Activated CD4-positive, alpha-beta memory T cell treated with anti-CD3 and anti-CD28 coated beads for 36 hours (primary cell): Measurements from ENCODE around the gene MAP2K5. TPM values are rescaled to one million over a fixed set of nuclear protein-coding genes. Genes with fewer than 3 reads are reported as not detected.

Experiments
- CTCF ChIA-PET: fragments of 350-600 bp; sonication (Branson Sonifier 250); formaldehyde crosslinking; loops from one replicate; lab custom pipeline; 2021; ENCODE audit warnings: antibody characterized with exemption, inconsistent platforms; lab: Charles Lee
- POLR2A ChIA-PET: fragments of 350-600 bp; sonication (Branson Sonifier 250); formaldehyde crosslinking; loops from one replicate; lab custom pipeline; 2021; ENCODE audit warnings: antibody characterized with exemption; lab: Charles Lee
- DNase-seq: peaks from one replicate; pipeline ENCODE4 v3.0.0-alpha.2; 2020
- H3K27ac Mint-ChIP-seq: one replicate; pipeline ENCODE4 v1.8.0; 2021; ENCODE audit warnings: mixed read lengths
- H3K27me3 Mint-ChIP-seq: one replicate; pipeline ENCODE4 v1.8.0; 2021; ENCODE audit warnings: mixed read lengths
- H3K36me3 Mint-ChIP-seq: one replicate; pipeline ENCODE4 v1.8.0; 2021; ENCODE audit warnings: mixed read lengths
- H3K4me1 Mint-ChIP-seq: one replicate; pipeline ENCODE4 v1.8.0; 2021; ENCODE audit warnings: low read depth, mixed read lengths
- H3K4me3 Mint-ChIP-seq: one replicate; pipeline ENCODE4 v1.8.0; 2021; ENCODE audit warnings: mild to moderate bottlenecking, mixed read lengths
- H3K9me3 Mint-ChIP-seq: one replicate; pipeline ENCODE4 v1.8.0; 2021; ENCODE audit warnings: mixed read lengths
- intact Hi-C: fragments of 100-400 bp; cut with micrococcal nuclease; formaldehyde crosslinking; loops from one replicate; pipeline ENCODE4 v1.15.1; 2023
- total RNA-seq, 2 experiments: library from RNA; stranded (reverse); gene quantifications; one replicate each; pipeline ENCODE4 v1.2.3, GENCODE V29; 2021

The MAP2K5 gene
- total RNA-seq, 2 experiments from 2014 or later = 16.5 to 17.4 TPM

GRCh38 chr15:67696087-67696486, 153.6 kb downstream of the MAP2K5 start:
- CTCF ChIA-PET = no interaction called here

GRCh38 chr15:67700023-67700422, 157.5 kb downstream of the MAP2K5 start:
- ChIA-PET CTCF (no interaction called here), POLR2A (no interaction called here)
- no peak for DNase-seq
- Mint-ChIP-seq H3K9me3 (no peaks in the 10 kb centered on the region), H3K27me3 (no peaks in the 10 kb centered on the region), H3K4me1 (no peaks in the 10 kb centered on the region), H3K36me3 (peaks cover 13% of the 10 kb centered on the region), H3K27ac (no peak overlapping the region), H3K4me3 (no peak overlapping the region)
- intact Hi-C loops = no loop called here

More at GRCh38 chr15:67696087-67696486, 153.6 kb downstream of the MAP2K5 start:
- H3K9me3 Mint-ChIP-seq = no peaks in the 10 kb centered on the region
- POLR2A ChIA-PET = interaction anchor here (0.6 to 1.1 kb wide), 2 partner anchors 19 to 21 kb away, joined by 3 read pairs; no protein-coding TSS in a partner anchor
- peaks cover 33% of the 10 kb centered on the region for H3K36me3 Mint-ChIP-seq
- no peak for DNase-seq
- H3K27ac Mint-ChIP-seq = no peak overlapping the region
- H3K27me3 Mint-ChIP-seq = no peaks in the 10 kb centered on the region
- no peak overlapping the region for H3K4me3 Mint-ChIP-seq
- H3K4me1 Mint-ChIP-seq = no peaks in the 10 kb centered on the region
- intact Hi-C loops = no loop called here

DNA sequence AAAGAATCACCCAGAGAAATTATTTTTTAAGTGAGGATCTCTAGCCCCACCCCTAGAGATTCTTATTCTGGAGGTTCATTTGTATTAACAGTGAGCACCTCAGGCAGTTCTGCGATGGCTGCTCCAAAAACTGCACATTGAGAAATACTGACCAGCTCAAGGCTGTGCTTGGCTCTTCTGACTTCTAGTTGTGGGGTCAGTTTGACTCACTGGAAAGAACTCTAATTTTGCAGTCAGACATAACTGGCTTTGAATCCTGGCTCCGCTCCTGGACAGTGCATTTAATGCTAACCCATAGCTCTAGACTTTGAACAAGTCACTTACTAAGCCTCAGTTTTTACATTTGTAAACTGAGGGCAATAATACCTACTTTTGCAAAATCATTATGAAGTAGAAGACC, 159.2 kb downstream of the MAP2K5 start:
- no peak for DNase-seq
- POLR2A ChIA-PET = no interaction called here
- H3K27me3 Mint-ChIP-seq = no peaks in the 10 kb centered on the region
- CTCF ChIA-PET = no interaction called here
- H3K27ac Mint-ChIP-seq = no peak overlapping the region
- no peaks in the 10 kb centered on the region for H3K9me3 Mint-ChIP-seq
- peaks cover 13% of the 10 kb centered on the region for H3K36me3 Mint-ChIP-seq
- no peak overlapping the region for H3K4me3 Mint-ChIP-seq
- H3K4me1 Mint-ChIP-seq = no peaks in the 10 kb centered on the region
- intact Hi-C loops = no loop called here

DNA sequence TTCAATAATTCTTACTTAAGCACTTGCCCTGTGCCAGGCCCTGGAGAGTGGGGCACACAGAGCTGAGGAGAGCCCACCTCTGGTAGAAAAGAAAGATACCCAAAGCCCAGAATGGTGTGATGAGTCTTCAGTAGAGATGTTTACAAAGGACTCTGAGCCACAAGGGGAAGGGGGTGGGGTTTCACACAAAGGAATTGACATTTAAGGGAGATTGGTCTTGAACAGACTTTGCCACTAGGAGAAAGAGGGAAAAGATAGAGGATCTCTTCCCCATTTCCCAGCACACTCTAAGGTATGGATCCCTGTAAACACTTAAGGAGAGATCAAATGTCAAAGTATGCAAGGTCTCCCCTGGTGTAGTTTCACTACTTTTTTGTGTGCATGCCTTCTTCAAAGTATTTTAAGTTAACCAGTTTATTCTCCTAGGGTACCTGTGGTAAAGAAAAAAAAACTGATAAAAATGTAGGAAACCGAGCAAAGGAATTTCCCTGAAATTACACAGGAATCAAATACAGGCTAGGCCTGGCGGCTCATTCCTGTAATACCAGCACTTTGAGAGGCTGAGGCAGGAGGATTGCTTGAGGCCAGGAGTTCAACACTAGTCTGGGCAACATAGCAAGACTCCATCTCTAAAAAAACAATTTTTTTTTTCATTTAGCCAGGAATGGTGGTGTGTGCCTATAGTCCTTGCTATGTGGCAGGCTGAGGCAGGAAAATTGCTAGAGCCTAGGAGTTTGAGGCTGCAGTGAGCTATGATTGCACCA, 165.2 kb downstream of the MAP2K5 start:
- H3K9me3 Mint-ChIP-seq = no peaks in the 10 kb centered on the region
- no peaks in the 10 kb centered on the region for H3K27me3 Mint-ChIP-seq
- no peak overlapping the region for H3K27ac Mint-ChIP-seq
- CTCF ChIA-PET = no interaction called here
- H3K36me3 Mint-ChIP-seq = peaks cover 12% of the 10 kb centered on the region
- POLR2A ChIA-PET = no interaction called here
- intact Hi-C loops = no loop called here
- no peak for DNase-seq
- H3K4me1 Mint-ChIP-seq = no peaks in the 10 kb centered on the region
- H3K4me3 Mint-ChIP-seq = no peak overlapping the region

DNA sequence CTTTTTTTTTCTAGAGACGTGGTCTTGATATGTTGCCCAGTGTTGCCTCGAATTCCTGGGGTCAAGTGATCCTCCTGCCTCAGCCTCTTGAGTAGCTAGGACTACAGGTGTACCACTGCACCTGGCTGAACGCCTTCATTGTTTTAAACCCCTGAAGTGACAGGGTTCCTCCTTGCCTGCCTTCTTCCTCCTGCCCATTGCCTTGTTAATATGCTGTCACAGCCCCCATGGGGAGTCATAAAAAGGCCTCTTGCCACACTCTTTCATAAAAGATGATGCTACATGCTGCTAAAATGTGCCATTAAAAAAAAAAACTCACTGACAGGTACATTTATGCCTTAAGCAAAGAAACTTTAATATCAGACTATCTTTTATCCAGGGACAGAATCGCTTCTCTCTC, 166.0 kb downstream of the MAP2K5 start:
- no peak overlapping the region for H3K27ac Mint-ChIP-seq
- H3K36me3 Mint-ChIP-seq = peaks cover 12% of the 10 kb centered on the region
- no peaks in the 10 kb centered on the region for H3K27me3 Mint-ChIP-seq
- intact Hi-C loops = no loop called here
- ChIA-PET POLR2A (no interaction called here), CTCF (no interaction called here)
- H3K4me1 Mint-ChIP-seq = no peaks in the 10 kb centered on the region
- no peaks in the 10 kb centered on the region for H3K9me3 Mint-ChIP-seq
- DNase-seq = no peak
- no peak overlapping the region for H3K4me3 Mint-ChIP-seq

GRCh38 chr15:67715170-67715569, 172.7 kb downstream of the MAP2K5 start:
- Mint-ChIP-seq H3K4me1 (no peaks in the 10 kb centered on the region), H3K27me3 (no peaks in the 10 kb centered on the region), H3K36me3 (peaks cover 4% of the 10 kb centered on the region), H3K4me3 (no peak overlapping the region), H3K27ac (no peak overlapping the region), H3K9me3 (no peaks in the 10 kb centered on the region)
- ChIA-PET POLR2A (interaction anchor here (1.3 kb wide), 1 partner anchor 18 kb away, joined by 3 read pairs; no protein-coding TSS in a partner anchor), CTCF (no interaction called here)
- intact Hi-C loops = no loop called here
- DNase-seq = no peak

- Mint-ChIP-seq H3K9me3 (no peaks in the 10 kb centered on the region), H3K27ac (no peak overlapping the region), H3K4me3 (no peak overlapping the region), H3K36me3 (no peaks in the 10 kb centered on the region), H3K27me3 (no peaks in the 10 kb centered on the region), H3K4me1 (no peaks in the 10 kb centered on the region)
- DNase-seq = no peak
- intact Hi-C loops = no loop called here
- POLR2A ChIA-PET = no interaction called here
- CTCF ChIA-PET = interaction anchor here (0.6 kb wide), 1 partner anchor 1128 kb away, joined by 3 read pairs; no protein-coding TSS in a partner anchor
Measured at GRCh38 chr15:67716171-67716570, 173.7 kb downstream of the MAP2K5 start.

DNA sequence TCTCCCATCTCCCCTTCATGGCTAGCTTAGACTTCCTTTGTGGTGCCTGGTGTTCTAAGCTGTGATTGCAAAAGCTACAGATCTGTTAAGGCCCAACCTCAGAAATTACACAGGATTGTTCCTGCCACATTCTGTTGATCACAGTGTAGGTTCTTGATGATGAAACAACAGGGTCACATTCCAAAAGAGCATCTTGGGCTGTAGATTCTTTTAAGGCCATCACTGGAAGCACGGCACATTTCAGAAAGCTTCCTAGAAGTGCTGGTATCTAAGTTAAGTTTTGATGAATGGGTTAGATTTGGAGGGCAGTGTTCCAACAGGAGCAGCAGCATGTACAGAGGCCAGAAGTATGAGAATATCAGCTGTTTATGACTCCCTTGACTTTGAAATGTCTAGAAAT, 175.3 kb downstream of the MAP2K5 start:
- ChIA-PET CTCF (no interaction called here), POLR2A (no interaction called here)
- Mint-ChIP-seq H3K36me3 (no peaks in the 10 kb centered on the region), H3K4me1 (no peaks in the 10 kb centered on the region), H3K4me3 (no peak overlapping the region), H3K9me3 (no peaks in the 10 kb centered on the region), H3K27ac (no peak overlapping the region), H3K27me3 (no peaks in the 10 kb centered on the region)
- no peak for DNase-seq
- intact Hi-C loops = no loop called here

DNA sequence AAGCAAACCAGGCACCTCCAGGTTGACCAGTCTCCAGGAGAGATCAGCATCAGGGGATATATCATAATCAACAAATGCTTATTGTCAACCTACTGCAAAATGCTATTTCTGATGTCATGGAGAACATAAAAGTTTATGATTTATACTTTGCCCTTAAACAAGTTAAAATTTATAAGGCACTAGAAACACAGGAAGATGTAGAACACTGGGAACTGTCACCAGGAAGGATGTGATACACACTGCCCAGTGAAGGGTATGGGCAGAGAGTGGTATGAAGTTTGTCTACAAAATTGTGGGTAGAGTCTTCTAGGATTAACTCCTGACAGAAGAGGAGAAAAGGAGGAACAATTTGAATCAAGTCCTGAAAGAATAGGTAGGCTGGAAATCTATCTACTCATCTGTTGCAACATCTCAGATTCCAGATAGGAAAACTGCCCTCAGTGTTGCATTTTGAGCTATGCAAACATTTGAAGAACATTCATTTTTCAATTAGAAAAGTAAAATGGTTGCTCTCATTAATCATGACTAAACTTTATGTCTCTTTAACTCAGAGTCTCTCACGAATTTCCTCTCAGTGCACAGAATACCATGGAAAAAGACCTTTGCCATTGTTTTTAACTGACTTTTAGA, 176.9 kb downstream of the MAP2K5 start:
- Mint-ChIP-seq H3K36me3 (no peaks in the 10 kb centered on the region), H3K4me3 (no peak overlapping the region), H3K9me3 (no peaks in the 10 kb centered on the region), H3K27ac (no peak overlapping the region), H3K4me1 (no peaks in the 10 kb centered on the region), H3K27me3 (no peaks in the 10 kb centered on the region)
- CTCF ChIA-PET = no interaction called here
- intact Hi-C loops = no loop called here
- no peak for DNase-seq
- POLR2A ChIA-PET = no interaction called here

- no peaks in the 10 kb centered on the region for H3K36me3 Mint-ChIP-seq
- no peaks in the 10 kb centered on the region for H3K4me1 Mint-ChIP-seq
- no peak overlapping the region for H3K4me3 Mint-ChIP-seq
- ChIA-PET POLR2A (no interaction called here), CTCF (no interaction called here)
- no peak for DNase-seq
- H3K9me3 Mint-ChIP-seq = no peaks in the 10 kb centered on the region
- no peak overlapping the region for H3K27ac Mint-ChIP-seq
- H3K27me3 Mint-ChIP-seq = no peaks in the 10 kb centered on the region
- intact Hi-C loops = no loop called here
Measured at GRCh38 chr15:67720556-67721175, 178.2 kb downstream of the MAP2K5 start.

DNA sequence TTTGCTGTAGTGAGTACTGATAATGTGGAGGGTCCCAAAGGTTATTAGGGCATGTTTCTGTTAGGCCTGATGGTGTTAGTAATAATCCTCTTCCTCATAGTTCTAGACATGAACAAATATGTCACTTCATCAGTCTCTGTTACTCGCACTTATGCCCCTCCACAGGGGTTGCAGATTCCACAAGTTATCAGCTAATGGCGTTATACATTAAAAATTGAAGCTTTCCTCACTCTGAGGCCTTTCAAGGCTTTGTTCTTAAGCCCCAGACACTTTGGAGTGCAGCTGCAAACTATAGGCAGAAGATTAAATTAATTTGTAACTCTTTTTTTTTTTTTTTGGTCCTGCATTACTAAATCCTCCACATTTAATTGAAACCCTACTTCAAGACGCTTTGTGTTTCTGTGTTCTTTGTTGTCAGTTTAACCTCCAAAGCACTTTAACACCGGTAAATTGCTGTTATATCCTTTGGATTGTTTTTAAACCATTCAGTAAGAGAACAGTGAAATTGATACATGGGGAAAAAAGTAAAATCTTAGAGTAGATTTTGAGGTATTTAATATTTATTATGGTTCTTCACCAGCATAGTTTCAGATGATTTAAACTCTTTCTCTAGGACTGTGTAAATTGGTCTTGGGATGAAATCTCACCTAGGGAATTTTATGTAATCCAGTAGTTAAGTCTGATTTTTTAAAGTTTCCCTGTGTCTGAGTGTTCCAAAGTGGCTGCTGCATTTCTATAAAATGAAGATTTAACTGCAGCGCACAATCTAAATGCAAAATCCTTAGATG, 179.7 kb downstream of the MAP2K5 start:
- no peaks in the 10 kb centered on the region for H3K36me3 Mint-ChIP-seq
- no peaks in the 10 kb centered on the region for H3K9me3 Mint-ChIP-seq
- no peak overlapping the region for H3K27ac Mint-ChIP-seq
- DNase-seq = no peak
- ChIA-PET CTCF (no interaction called here), POLR2A (no interaction called here)
- intact Hi-C loops = no loop called here
- no peaks in the 10 kb centered on the region for H3K4me1 Mint-ChIP-seq
- no peak overlapping the region for H3K4me3 Mint-ChIP-seq
- no peaks in the 10 kb centered on the region for H3K27me3 Mint-ChIP-seq
